Hepatic stellate cell (primary cell): Measurements from ENCODE around the gene AOPEP.

Experiments
- DNase-seq: peaks from one replicate; pipeline ENCODE4 v3.0.0; 2011; ENCODE audit warnings: low spot score

Gene AOPEP

DNA sequence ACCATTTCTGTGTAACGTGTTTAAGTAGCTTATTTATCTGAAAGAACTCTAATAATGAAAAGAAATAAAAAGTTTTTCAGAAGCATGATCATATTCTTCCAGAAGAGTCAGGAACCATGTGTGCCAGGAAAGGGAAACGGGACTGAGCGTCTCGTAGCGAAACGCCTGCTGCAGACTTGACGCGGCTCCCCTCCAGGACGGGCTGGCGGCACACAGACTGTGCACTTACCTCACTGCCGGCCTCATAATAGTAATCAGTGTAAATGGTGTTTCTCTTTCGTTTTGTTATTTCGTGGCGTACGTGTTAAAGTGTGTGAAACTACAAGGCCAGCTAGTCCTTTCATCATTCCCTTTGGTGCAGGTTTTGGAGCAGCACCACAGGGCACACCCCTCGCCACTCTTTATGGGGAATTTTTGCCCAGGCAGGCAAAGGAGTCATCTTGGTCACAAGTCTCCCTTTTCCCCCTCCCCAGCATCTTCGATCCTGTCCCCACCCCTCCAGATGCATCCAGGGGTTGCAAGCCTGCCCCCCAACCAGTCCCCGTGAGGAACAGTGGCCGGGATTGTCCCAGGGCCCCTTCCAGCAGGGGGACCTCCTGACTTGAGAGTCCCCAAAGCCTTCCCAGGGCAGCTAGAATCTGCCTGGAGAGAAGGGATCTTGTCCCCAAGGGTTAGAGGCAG lies 357.9 kb downstream of the AOPEP start:
- no peak for DNase-seq

DNA sequence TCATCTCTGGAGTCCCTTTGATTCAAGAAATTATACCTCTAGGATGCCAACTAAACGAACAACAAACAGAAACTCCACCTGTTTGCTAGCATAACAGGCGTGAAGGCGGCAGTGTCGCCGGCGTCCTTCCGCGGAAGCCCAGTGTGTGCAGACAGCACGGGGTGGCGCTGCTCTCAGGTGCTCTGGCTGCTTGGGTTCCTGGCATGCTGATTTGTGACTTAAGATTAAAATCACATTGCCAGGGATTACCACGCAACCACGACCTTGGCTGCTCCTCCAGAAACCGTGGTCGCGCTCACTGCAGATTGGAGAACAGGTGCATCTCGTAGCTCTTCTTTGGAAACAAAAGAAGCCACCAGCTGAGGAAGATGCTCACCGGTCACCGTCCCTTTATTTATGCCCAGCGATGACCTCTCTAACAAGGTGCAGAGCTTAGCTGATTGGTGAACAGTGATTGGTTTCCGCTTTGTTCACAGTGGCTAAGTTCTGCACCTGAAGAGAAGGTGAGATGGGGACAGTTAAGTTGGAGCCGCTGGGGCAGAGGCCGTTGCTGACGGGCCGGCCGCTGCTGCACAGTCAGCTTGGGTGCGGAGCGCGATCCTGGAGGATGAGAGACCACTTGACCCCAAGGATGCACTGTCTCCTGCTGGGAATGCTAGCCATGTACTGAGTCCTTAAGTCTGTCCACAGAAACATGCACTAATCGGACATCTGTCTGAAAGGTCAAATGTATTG lies 358.7 kb downstream of the AOPEP start:
- DNase-seq: no peak

DNA sequence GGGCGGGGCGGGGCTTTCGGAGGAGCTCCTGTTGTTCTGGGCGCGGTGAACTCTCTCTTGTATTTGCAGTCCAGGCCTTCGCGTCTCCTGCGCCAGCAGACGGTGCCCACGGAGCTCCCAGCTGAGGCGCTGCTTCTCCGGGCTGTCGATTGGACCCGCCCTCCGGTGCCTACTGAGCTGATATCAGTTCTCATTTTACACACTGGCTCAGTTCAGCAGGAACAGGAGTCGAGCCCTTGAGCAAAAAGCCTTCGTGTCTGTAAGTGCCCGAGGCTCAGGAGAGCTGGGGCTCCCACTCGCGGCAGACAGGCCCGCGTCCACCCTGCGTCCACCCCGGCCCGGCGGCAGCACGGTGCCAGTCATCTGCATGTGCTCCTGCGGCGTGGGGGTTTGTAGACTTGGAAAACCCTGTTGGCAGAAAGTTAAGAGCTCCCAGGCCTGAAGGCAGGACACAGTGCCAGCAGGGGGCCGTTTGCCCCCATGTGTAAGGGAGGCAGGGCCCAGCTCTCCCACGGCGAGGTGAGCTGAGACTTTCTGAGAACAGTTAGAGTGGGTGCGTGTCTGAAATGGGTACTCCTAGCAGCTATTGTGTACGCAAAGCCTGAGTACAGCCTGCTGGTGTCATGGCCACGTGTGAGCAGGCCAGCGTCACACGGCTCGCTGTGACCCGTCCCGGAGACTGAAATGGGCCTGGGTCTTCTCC lies 359.5 kb downstream of the AOPEP start:
- no peak for DNase-seq

DNA sequence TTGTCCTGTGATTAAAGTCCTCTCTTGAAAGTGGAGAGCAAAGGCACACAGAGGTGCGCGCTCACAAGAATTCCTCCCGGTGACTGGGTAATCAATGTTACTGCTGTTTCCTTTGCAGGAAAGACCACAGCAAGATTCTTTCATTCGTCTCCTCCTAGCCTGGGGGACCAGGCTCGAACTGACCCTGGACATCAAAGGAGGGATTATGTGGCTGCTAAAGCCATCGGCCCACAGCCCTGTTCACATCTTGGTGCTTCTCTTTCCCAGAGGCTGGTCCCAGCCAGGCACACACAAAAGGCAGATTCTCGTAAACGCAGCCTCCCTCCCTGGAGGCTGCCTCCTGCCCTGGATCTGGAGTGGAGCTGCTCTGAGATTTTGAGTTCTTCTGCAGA lies 360.1 kb downstream of the AOPEP start:
- no peak for DNase-seq

DNA sequence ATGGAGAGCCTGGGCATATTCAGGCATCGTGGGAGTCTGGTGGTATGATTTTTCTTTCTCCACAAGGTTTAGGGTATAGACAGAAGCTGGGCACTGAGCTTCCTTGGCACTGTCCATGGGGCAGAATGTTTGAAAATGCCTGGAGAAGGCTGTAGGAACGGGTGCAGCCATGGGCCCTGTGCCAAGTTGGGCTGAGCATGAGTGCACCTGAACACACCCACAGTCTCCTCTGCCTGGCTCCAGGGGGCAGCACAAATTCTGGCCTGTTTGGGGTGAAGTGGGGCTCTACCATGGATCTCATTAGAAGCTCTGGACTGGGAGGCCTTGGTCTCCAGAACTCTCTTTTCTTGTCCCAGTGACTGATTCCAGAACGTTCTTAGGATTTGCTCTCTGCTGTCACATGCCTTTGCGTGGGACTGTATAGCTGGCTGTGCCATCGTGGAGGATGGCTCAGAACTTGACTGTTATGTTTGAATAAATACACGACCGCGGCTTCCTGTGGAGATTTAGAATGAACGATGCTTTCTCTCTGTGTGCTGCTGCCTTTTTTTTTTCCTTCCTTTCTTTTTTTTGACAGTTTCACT lies 361.3 kb downstream of the AOPEP start:
- DNase-seq: no peak

DNA sequence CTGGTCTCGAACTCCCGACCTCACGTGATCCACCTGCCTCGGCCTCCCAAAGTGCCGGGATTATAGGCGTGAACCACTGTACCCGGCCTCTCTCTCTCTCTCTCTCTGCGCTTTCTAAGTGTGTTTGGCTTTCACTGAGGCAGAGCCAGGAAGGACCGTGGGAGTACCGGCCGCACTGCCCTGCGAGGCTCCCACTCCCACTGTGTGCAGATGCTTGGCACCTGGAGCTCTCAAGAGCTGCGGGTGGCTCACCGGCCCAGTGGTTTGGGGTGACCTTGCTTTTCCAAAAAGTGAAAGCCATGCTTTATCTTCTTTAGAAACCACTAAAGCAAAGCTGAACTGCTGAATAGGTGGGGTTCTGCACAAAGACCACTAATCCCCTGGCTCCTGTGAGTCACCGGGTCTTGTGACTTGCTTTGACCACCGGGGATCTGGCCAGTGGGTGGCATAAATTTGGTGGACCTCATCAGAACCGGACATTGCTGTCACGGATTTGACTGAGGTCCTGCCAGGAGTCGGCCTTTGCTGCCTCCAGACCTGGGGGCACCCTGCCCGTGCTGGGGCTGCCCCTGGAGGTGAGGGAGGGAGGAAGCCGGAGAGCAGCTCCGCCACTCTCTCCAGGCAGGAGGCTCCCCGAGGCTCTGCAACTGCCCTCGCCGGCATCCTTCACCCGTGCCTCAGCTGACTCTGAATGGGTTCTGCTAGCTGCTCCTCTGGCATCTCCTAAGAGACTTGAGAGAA lies 362.1 kb downstream of the AOPEP start:
- no peak for DNase-seq

DNA sequence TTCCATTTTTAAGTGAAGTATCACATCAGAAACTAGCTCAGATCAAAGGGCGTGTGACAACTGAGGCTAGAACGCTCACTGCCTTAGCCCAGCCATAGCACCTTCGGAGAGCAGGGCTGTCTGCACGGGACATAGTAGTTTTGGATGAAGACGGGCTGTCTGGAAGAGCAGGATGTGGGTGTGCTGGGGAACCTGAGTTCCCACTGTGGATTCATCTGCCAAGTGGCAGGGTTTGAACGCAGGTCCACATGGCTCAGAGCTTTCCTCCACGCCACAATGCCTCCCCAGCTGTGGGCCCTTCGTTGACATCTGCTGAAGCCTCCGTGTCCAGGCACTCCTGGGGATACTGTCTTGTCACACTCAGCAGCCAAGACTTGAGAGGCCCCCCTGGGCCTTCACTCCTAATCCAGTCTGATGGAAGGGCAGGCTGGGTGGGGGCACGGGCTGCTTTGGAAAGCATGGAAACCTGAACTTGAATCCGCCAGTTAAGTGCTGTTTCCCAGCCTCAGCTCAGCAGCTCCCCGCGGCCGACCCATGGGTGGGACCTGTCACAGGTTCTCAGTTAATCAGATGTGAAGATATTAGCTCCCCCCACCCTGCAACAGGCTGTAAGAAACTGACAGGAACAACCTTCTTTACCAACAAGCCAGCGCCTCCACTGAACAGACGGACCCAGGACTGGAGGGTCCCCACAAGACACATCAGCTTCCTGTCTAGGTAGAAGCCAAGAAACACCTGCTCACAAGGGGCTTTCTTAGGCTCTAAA lies 362.9 kb downstream of the AOPEP start:
- DNase-seq: no peak

DNA sequence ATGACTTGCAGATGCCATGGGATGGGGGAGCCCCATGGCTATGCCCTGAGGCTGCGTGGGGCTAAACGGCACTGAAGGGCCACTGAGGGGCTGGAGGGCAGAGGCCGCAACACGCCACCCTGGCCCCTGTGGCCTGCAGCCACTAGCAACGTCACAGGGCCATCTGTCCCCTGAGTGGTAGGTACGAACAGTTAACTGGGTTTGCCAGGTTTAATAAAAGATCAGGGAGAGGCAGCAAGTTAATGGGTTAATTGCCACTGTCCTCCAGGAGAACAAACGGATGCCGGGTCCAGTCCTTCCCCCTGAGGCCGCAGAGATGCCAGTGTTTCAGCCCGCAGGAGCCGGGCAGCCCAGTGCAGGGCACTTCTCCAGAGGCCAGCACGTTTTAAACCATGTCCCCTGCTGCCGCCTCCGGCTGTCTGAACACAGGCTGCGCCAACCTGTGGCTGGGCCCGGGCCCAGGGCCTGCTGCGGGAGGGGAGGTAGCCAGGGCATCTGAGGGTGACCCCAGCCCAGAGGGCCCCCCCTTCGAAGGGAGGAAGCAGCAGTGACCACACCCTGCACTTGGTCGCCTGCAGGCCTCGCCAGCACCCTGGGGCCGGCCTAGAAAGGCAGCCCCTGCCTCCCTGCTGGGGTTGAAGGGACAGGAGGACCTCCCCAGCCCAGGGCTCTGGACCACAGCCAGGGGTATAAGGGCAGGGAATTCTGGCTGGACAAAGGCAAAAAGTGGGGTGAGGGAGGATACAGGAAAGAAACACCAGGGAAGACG lies 363.7 kb downstream of the AOPEP start:
- no peak for DNase-seq

DNA sequence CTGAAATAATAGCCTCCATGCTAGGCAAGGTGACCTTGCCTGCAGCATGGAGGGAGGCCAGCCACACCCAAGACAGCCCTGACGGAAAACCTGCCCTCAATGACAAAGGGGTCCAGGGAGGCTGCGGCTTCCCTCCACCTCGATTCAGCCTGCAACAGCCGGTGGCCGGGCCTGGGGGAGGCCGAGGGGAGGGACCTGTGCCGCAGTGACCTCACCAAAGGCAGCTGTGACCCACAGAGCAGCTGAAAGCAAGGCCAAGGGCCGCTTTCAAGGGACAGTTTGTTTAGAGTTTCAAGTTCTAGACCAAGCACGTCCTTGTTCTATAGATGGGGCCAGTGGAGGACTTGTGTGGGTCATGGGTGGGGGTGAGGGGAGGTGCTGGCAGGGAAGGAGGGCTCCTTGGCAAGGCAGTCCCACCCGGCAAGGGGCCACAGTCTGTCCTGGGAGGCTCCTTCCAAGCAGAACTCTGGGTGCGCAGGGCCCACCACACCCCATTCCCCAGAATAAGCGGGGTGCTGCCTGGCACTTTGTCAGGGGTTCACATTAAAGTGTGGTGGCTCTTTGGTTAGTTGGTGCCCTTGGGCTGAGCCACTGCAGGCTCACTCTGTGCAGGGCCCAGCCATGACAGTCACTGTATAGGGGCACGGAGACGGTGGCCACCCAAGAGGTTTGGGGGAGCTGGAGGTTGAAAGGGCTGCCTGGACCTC lies 364.5 kb downstream of the AOPEP start:
- DNase-seq: no peak

DNA sequence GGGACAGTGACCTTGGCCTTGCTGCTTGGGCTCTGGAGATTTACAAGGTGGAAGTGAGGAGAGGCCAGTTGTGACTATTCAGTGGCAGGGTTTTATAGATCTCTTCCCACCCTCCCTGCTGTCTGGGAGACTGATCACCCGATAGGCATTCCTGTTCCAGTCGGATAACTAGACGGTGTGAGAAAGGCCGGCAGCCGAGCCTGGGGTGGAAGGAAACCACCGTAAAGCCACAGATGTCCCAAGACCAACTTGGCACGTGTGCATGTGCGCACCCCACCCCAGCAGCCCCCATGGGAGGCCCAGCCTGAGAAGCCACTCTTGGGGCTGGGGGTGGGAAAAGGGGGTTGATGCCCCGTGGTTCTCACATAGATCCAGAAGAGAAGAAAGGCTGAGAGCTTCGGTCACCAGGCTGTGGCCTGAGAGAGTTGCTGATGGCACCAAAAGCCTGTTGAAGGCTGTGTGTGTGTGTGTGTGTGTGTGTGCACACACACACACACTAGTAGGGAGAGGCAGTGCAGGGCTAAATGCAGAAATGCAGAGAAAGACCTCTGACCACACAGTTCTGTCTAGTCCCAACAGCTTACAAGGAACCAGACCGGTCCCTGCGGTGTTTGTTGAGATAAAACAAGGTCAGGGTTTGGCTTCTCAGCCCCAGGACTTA lies 365.2 kb downstream of the AOPEP start:
- DNase-seq: peak; percentile 73

DNA sequence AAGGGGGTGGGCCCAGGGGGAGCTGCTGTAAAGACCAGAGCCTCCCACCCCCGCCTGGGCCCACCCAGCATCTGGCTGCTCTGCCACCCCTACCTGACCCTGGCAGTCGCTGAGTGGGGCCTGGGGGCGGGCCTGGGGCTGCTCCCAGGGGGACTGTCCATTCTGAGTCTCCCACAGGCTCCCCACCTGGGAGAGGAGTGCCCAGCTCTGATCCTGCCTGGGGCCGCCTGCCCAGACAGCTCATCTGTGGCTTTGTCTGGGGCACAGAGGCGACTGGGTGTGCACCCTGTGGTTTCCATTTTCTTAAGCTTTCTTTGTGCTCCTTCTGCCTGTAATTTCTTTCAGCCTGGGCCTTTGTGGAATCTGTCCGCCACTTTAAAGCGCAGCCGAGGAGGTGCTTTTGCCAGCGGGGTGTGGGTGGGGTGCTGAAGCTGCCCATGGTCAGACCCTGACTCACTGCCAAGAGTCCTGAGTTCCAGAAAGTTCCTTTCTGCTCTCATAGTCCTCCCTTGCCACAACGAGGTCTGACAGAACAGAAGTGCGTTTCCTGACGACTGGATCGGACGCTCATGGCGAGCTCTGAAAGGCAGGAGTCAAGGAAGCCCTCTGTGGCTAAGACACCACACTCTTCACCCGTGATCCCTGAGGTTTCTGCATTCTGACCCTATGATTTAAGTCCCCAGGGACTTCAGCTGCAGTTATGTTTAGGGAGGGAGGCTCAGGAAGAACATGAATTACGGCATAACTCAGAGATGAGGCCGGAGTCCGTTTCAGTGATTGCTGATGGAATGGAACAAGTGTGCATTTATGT lies 366.0 kb downstream of the AOPEP start:
- peak; percentile 93 for DNase-seq

DNA sequence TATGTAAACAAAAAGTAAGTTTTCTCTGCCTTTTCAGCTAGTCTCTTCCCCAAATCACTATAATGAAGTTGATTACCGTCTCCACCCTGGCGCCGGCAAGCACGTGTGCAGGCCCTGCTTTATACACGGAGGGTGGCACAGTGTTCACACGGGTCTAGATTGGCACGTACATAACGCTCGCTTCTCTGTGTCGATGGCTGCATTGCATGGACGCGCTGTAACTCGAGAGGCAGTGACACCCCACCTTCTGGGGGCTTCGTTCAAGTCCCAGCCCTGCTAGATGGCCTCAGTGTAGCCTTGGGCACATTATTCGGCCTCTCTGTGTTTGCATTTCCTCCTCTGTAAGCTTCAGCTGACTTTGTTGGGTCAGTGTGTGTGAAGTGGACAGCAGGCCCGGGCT lies 367.1 kb downstream of the AOPEP start:
- DNase-seq: no peak

DNA sequence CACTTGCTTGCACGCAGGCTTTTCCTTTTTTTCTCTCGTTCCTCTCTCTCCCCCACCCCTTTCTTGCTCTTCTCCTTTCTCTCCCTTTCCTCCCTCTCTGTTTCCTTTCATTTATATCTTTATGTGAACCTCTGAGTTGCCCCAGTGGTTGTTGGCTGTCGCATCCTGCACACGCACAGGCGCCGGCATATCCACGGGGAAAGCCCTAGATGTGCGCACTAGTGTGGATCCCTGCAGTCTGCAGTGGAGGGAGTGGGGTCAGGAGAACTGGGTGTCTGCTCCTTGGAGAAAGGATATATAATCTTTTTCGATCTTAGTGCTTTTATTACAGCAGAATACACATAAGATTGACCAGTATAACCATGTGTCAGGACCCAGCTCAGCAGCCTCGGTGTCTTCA lies 367.5 kb downstream of the AOPEP start:
- no peak for DNase-seq

DNA sequence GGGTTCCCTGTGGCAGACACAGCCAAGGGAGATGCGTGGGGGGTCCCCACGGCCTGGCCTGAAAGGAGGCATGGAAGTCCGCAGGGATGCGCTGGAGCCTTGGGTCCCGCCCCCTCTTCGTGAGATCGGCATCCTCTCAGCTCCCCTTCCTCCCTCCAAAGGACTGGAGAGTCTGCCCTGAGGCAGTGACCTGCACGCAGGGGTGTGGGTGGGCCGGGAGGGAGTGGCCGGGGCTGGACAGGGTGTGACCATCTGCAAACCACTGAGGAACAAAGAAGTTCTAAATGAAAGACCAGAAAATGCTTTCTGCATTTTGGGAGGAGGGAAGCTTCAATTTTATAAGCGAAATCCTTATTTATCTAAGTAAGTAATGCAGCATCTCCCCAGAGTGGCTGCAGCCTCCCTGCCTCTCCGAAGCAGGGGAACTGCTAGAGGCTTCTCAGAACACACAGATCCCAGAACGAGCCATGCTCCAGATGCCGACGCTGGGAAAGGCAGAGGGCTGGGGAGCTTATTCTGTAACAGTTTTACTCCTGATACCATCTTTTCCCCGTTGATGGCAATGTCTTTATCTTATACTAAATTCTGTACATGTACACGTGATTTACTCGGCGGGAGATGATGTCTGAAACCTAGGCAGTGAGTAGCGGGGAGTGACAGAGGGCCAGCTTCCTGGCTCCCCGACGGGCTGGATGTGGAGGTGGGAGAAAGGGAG lies 369.3 kb downstream of the AOPEP start:
- DNase-seq: no peak

DNA sequence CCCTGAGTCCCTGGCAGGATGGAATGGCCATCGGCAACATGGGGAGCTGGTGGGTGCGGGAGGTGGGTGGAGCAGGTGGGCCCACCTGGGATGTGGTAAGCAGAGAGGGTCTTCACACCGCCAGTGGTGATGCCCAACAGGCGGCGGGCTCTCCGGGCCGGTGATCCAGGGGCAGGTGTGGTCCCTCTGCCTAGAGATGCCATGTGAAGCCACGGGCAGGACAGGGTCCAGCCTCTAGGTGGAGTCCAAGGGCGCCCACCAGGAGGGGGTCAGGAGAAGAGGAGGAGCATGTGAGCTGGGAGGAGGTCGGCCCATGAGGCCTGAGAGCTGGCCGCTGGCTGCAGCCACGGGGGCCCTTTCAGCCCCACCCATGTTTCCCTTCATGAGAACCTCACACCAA lies 369.9 kb downstream of the AOPEP start:
- DNase-seq: no peak

DNA sequence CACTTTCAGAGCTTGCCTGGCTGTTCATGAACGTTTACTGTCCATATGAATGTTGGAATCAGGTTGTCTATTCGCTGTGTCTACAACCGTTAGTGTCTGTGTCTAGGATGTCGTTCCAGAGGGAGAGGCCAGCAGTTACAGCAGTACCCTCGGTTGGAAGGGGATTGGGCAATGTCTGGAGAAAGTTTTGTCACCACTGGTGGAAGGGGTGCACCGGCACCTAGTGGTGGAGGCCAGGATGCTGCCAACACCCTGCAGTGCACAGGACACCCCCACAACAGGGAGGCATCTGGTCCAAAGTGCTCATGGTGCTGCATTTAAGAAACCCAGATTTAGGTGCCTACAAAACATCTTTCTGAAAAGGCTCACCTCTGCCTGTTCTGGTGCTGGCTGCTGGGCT lies 370.3 kb downstream of the AOPEP start:
- DNase-seq: no peak

DNA sequence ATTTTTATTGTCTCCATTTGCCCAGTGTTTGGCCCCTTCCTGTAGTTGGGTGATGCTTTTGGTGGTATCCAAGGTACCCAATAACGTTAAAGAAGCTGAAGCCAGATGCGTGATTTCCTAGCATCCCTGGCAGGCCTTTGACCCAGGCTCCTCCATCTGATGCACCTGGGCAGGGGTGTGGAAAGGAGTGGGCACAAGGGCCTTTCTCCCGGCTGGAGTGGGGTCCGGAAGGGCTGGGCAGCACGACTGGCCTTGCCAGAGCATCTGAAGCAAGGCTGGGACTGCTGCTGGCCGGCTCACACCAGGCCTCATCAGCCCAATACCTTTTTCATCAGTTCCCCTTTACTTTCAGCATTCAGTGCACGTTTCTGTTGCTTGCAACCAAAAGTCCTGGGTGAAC lies 370.8 kb downstream of the AOPEP start:
- no peak for DNase-seq

DNA sequence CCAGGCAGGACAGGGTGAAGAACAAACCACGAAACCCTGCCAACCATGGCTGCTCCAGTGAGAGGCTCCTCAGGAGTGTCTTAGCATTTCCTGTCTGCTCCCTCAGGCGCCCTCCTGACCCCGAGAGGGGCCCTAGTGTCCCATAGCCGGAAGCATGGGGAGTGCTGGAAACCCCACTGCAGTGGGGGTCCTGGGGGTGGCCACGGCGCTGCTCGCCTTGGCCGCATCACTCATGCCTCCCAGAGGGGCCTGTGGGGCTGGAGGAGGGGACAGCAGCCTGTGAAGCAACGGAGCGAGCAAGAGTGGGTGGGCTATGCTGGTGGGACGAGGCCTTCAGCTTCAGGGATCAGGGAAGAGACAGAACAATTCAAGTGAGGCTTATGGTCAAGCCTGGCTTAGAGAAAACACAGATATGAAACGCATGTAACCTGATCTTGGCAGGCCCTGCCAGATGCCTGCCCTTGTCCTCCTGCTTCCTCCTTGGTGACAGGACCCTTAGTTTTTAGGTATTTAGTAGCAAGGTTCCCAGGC lies 372.0 kb downstream of the AOPEP start:
- DNase-seq: no peak
